KMS-11 (cell line): ENCODE measurements around the gene IL1R2.

Experiments used
- H2AFZ ChIP-seq: fragments of 200-600 bp; sonication (generic); 2 replicates; pipeline ENCODE4 v1.6.1; 2016; ENCODE audit warnings: antibody characterized with exemption, mixed run types, low read depth
- H3K27ac ChIP-seq: fragments of 200-600 bp; sonication (generic); 2 replicates; pipeline ENCODE4 v1.6.1; 2016; ENCODE audit warnings: mild to moderate bottlenecking, mixed run types
- H3K27me3 ChIP-seq: fragments of 200-600 bp; sonication (generic); 2 replicates; pipeline ENCODE4 v1.6.1; 2017; ENCODE audit warnings: mild to moderate bottlenecking, low read depth, mixed run types, moderate library complexity; ENCODE audit not compliant: insufficient read depth
- H3K36me3 ChIP-seq: fragments of 200-600 bp; sonication (generic); 2 replicates; pipeline ENCODE4 v1.6.1; 2017; ENCODE audit warnings: mild to moderate bottlenecking, mixed run types; ENCODE audit not compliant: insufficient read depth
- H3K4me1 ChIP-seq: fragments of 200-600 bp; sonication (generic); 2 replicates; pipeline ENCODE4 v1.6.1; 2016; ENCODE audit warnings: mild to moderate bottlenecking, low read depth, mixed run types; ENCODE audit not compliant: poor library complexity, severe bottlenecking
- H3K4me2 ChIP-seq: fragments of 200-600 bp; sonication (generic); 2 replicates; pipeline ENCODE4 v1.7.0; 2016; ENCODE audit warnings: mild to moderate bottlenecking, mixed run types
- H3K4me3 ChIP-seq: fragments of 200-600 bp; sonication (generic); IDR thresholded peaks from 2 replicates; pipeline ENCODE4 v1.6.1; 2017; ENCODE audit warnings: low read depth, low read length, mixed read lengths; ENCODE audit not compliant: insufficient read depth
- H3K79me2 ChIP-seq: fragments of 200-600 bp; sonication (generic); 2 replicates; pipeline ENCODE4 v1.6.1; 2016; ENCODE audit warnings: low read depth, mixed run types; ENCODE audit not compliant: insufficient read depth
- H3K9ac ChIP-seq: fragments of 200-600 bp; sonication (generic); 2 replicates; pipeline ENCODE4 v1.6.1; 2016; ENCODE audit warnings: mild to moderate bottlenecking, mixed run types
- H4K20me1 ChIP-seq: fragments of 200-600 bp; sonication (generic); 2 replicates; pipeline ENCODE4 v1.6.1; 2016; ENCODE audit warnings: mild to moderate bottlenecking, mixed run types; ENCODE audit not compliant: insufficient read depth
- CTCF ChIP-seq: fragments of 200-600 bp; sonication (generic); conservative IDR thresholded peaks from 2 replicates; pipeline ENCODE4 v1.6.1; 2017; ENCODE audit warnings: low read depth, mild to moderate bottlenecking, antibody characterized with exemption, low read length, moderate library complexity, mixed read lengths

The IL1R2 gene

GRCh38 chr2:101987832-101988231, 3.9 kb upstream of the IL1R2 start:
- H3K9ac ChIP-seq: no peak overlapping the region
- no peak overlapping the region for H3K4me2 ChIP-seq
- no peak for TF ChIP-seq CTCF
- H3K79me2 ChIP-seq: no peaks in the 10 kb centered on the region
- H3K4me3 ChIP-seq: no peak overlapping the region
- H3K36me3 ChIP-seq: no peaks in the 10 kb centered on the region
- H2AFZ ChIP-seq: no peak overlapping the region
- H3K27ac ChIP-seq: no peak overlapping the region
- no peaks in the 10 kb centered on the region for H4K20me1 ChIP-seq
- H3K27me3 ChIP-seq: no peaks in the 10 kb centered on the region
- H3K4me1 ChIP-seq: no peaks in the 10 kb centered on the region

GRCh38 chr2:101988541-101988940, 3.2 kb upstream of the IL1R2 start:
- H3K4me1 ChIP-seq: no peaks in the 10 kb centered on the region
- no peak overlapping the region for H3K9ac ChIP-seq

GRCh38 chr2:101989740-101990460, 1.9 kb upstream of the IL1R2 start:
- Histone ChIP-seq H3K9ac (no peak overlapping the region), H4K20me1 (no peaks in the 10 kb centered on the region), H3K4me3 (no peak overlapping the region), H3K27ac (no peak overlapping the region), H3K4me2 (no peak overlapping the region), H3K4me1 (no peaks in the 10 kb centered on the region), H3K27me3 (no peaks in the 10 kb centered on the region), H2AFZ (no peak overlapping the region), H3K36me3 (no peaks in the 10 kb centered on the region), H3K79me2 (no peaks in the 10 kb centered on the region)
- TF ChIP-seq CTCF: no peak

More at GRCh38 chr2:101988541-101988940, 3.2 kb upstream of the IL1R2 start:
- Histone ChIP-seq H3K4me3 (no peak overlapping the region), H3K27ac (no peak overlapping the region), H3K27me3 (no peaks in the 10 kb centered on the region), H3K36me3 (no peaks in the 10 kb centered on the region), H3K4me2 (no peak overlapping the region), H3K79me2 (no peaks in the 10 kb centered on the region), H2AFZ (no peak overlapping the region), H4K20me1 (no peaks in the 10 kb centered on the region)
- TF ChIP-seq CTCF: no peak

- no peak overlapping the region for H3K27ac ChIP-seq
- no peaks in the 10 kb centered on the region for H3K36me3 ChIP-seq
- H3K9ac ChIP-seq: no peak overlapping the region
- no peak for TF ChIP-seq CTCF
- no peak overlapping the region for H3K4me2 ChIP-seq
- H2AFZ ChIP-seq: no peak overlapping the region
- no peaks in the 10 kb centered on the region for H3K27me3 ChIP-seq
- no peaks in the 10 kb centered on the region for H3K4me1 ChIP-seq
- H3K79me2 ChIP-seq: no peaks in the 10 kb centered on the region
- H3K4me3 ChIP-seq: no peak overlapping the region
- no peaks in the 10 kb centered on the region for H4K20me1 ChIP-seq
Observed at GRCh38 chr2:101993772-101994171, 2.0 kb downstream of the IL1R2 start.
